Aorta (tissue), 5 donors: ENCODE data around the gene COL6A1. TPM values are rescaled to one million over a fixed set of nuclear protein-coding genes. Genes with fewer than 3 reads are reported as not detected.
"Not testable (repeated sequence)": the region's sequence is repeated elsewhere in the genome, so short reads cannot be mapped to it uniquely, and the experiment has no call there.

Source experiments
- ATAC-seq: fragments of 200-7000 bp; cut with Tn5 transposase; one replicate; pipeline ENCODE4 v1.9.1; 2022; ENCODE audit warnings: moderate library complexity; ENCODE audit not compliant: low FRiP score
- DNase-seq, 2 donors: peaks; one replicate each; pipeline ENCODE4 v3.0.0-alpha.2; 2020
- H3K27ac ChIP-seq, 2 donors: one replicate each; pipeline ENCODE4 v1.5.1; 2013; ENCODE audit warnings: low read length in 2 of 2, mild to moderate bottlenecking in 2 of 2, moderate library complexity in 2 of 2, control low read depth in 1 of 2, inconsistent platforms in 1 of 2, low read depth in 1 of 2
- H3K27me3 ChIP-seq, 2 donors: one replicate each; pipeline ENCODE4 v1.6.1; 2013; ENCODE audit warnings: control low read depth in 1 of 2, low read length in 1 of 2, mild to moderate bottlenecking in 1 of 2, moderate library complexity in 1 of 2; ENCODE audit not compliant: insufficient read depth in 2 of 2, control insufficient read depth in 1 of 2
- H3K36me3 ChIP-seq, 2 donors: one replicate each; pipeline ENCODE4 v1.6.1; 2013; ENCODE audit warnings: control low read depth in 1 of 2, low read length in 1 of 2, mild to moderate bottlenecking in 1 of 2; ENCODE audit not compliant: insufficient read depth in 2 of 2, control insufficient read depth in 1 of 2
- H3K4me1 ChIP-seq, 2 donors: one replicate each; pipeline ENCODE4 v1.6.1; 2013; ENCODE audit warnings: low read length in 2 of 2, control low read depth in 1 of 2, mild to moderate bottlenecking in 1 of 2, moderate library complexity in 1 of 2; ENCODE audit not compliant: insufficient read depth in 2 of 2, control insufficient read depth in 1 of 2
- H3K4me3 ChIP-seq, 2 donors: one replicate each; pipeline ENCODE4 v1.5.1; 2013; ENCODE audit warnings: low read length in 2 of 2, control low read depth in 1 of 2, mild to moderate bottlenecking in 1 of 2
- H3K9me3 ChIP-seq: one replicate; pipeline ENCODE4 v1.6.1; 2013; ENCODE audit warnings: mild to moderate bottlenecking, low read length; ENCODE audit not compliant: control insufficient read depth
- WGBS, 2 donors: extraction: QIAGEN DNeasy Blood & Tissue Kit; methylation state at CpG; one replicate each; pipeline ENCODE4 v1.1.7; 2013; 5-methylcytosine and 5-hydroxymethylcytosine counted together
- intact Hi-C, 2 donors: fragments of 100-400 bp; cut with DNase I; formaldehyde crosslinking; loops; one replicate each; pipeline versions ENCODE4 v1.14.2 to v1.15.0; 2022
- polyA plus RNA-seq, 2 donors: library from polyadenylated mRNA; stranded (reverse); fragments of 200-250 nt; gene quantifications; one replicate each; pipeline ENCODE4 v1.2.3, GENCODE V29; 2013
- total RNA-seq, 2 donors: library from RNA; stranded (reverse); fragmentation: NEBNext Ultra II Directional; extraction: Animal tissue kit (Norgen Biotek cat#: 25700); gene quantifications; one replicate each; pipeline ENCODE4 v1.2.1, GENCODE V29; 2021
- donor health status: healthy with polysubstance abuse.
- donor health status: Bipolar disorder and iron deficiency.
- donor health status: DM: no; HTN: no; CAD: no.
- donor health status: DM: no; HTN: no; CAD: no.
- donor health status: DM: yes; HTN: yes; CAD: no.

Gene COL6A1
- total and polyA plus RNA-seq, 4 donors: 156 to 1,773 (median 525) TPM

DNA sequence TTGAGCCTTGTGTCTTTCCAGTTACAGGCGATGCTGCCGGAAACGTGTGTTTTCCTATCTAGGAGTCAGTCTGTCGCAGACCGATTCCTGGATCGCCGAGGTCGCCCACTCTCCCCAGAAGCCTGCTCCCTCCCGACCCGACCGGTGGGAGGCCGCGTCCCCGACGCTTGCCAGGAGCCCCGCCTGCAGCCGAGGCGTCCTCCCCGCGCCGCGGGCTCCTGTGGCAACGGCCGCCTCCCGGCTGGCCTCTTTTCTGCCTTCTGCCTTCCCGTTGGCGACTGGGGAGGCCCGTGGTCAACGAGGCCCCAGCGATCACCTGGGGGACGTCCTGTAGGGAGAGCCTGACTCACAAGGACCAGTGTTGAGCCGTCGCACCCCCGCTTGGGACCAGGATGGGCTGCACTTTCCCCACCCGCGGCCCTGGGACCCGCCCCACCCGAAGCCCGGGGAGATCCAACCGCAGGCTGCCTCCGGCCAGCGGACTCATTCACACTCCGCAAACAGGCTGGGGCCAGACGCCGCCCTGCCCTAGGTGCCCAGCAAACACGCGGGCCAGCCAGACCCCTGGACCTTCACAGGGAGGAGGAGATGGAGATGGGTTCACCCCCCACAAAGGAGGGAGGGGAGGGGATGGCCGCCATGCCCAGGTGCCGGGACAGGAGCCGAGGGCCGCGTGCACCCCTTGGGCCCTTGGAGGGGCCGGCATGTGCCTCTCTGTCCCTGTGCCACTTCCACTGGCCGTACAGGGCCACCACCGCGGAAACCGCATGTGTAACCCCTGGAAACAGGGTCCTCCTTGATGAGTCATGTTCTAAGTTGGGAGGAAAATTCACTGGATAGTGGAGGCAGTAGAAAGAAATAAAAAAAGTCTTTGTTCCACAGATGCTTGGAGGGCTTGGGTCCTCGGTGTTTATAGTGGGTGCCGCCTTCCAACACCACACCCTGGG, 7.2 kb upstream of the COL6A1 start:
- intact Hi-C loops: loop anchor here (5.0 kb wide), 3 partner anchors 88 to 258 kb away; partner anchors contain the start of gene LSS (in 1 of the 2)
- ATAC-seq (peak; percentile 52), DNase-seq (peak; percentile 83 to 91)
- Histone ChIP-seq H3K4me1 (no peaks in the 10 kb centered on the region), H3K27ac (peak overlapping the region; percentile 94 to 99), H3K9me3 (no peaks in the 10 kb centered on the region), H3K4me3 (peak overlapping the region; percentile 39 to 54), H3K27me3 (no peaks in the 10 kb centered on the region), H3K36me3 (no peaks in the 10 kb centered on the region)
- WGBS, 2 donors: 1% methylated on average over 55 to 59 of the region's 59 CpGs

GRCh38 chr21:45975020-45975666, 6.4 kb upstream of the COL6A1 start:
- no peaks in the 10 kb centered on the region for H3K9me3 ChIP-seq
- DNase-seq (peak; percentile 81 to 89), ATAC-seq (no peak)
- intact Hi-C loops: loop anchor here in 1 of 2 donors (5.0 kb wide), 1 partner anchor 87 kb away; no protein-coding TSS in a partner anchor
- H3K27me3 ChIP-seq: no peaks in the 10 kb centered on the region
- 21% methylated on average over 33 of the region's 33 CpGs for WGBS, 2 donors
- no peaks in the 10 kb centered on the region for H3K4me1 ChIP-seq
- peak overlapping the region; percentile 94 to 99 for H3K27ac ChIP-seq
- H3K36me3 ChIP-seq: no peaks in the 10 kb centered on the region
- no peak overlapping the region for H3K4me3 ChIP-seq

GRCh38 chr21:45975667-45976409, 5.7 kb upstream of the COL6A1 start:
- H3K9me3 ChIP-seq, H3K4me1 ChIP-seq, H3K27me3 ChIP-seq, H3K4me3 ChIP-seq, H3K27ac ChIP-seq, ATAC-seq, H3K36me3 ChIP-seq, DNase-seq: not testable (repeated sequence)
- intact Hi-C loops: loop anchor here in 1 of 2 donors (5.0 kb wide), 1 partner anchor 86 kb away; no protein-coding TSS in a partner anchor
- WGBS, 2 donors: 82 to 87% methylated on average over 8 to 13 of the region's 13 CpGs

- Histone ChIP-seq H3K27me3 (no peaks in the 10 kb centered on the region), H3K27ac (no peak overlapping the region), H3K4me3 (no peak overlapping the region), H3K9me3 (no peaks in the 10 kb centered on the region), H3K4me1 (no peaks in the 10 kb centered on the region), H3K36me3 (no peaks in the 10 kb centered on the region)
- intact Hi-C loops: loop anchor here in 1 of 2 donors (5.0 kb wide), 1 partner anchor 85 kb away; no protein-coding TSS in a partner anchor
- 79 to 85% methylated on average over 11 of the region's 11 CpGs for WGBS, 2 donors
- DNase-seq (peak in 1 of 2 donors; percentile 65), ATAC-seq (no peak)
Observed at GRCh38 chr21:45976701-45977311, 4.8 kb upstream of the COL6A1 start.

DNA sequence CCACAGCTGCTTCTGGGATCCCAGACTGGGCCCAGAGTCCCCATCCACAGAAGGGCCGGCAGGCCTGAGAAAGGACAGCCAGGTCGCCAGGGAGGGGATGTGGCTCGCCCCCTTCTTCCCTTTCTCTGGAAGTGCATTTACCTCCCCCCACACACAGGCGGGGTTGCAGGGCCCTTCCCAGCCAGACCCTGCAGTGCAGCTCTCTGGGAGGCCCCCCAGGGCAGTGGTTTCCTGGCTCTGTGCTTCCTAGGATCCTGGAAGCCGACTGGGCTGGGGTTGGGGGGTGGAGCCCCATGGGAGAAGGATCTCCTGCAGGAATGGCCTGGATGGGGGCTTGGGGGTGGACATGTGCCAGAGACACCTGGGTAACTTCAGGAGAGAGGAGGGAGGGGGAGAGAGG, 4.2 kb upstream of the COL6A1 start:
- DNase-seq: peak; percentile 66 to 77
- Histone ChIP-seq H3K4me3 (no peak overlapping the region), H3K27me3 (no peaks in the 10 kb centered on the region), H3K27ac (no peak overlapping the region), H3K36me3 (no peaks in the 10 kb centered on the region), H3K4me1 (no peaks in the 10 kb centered on the region), H3K9me3 (no peaks in the 10 kb centered on the region)
- WGBS, 2 donors: 61 to 65% methylated on average over 5 of the region's 5 CpGs
- intact Hi-C loops: loop anchor here in 1 of 2 donors (5.0 kb wide), 1 partner anchor 85 kb away; no protein-coding TSS in a partner anchor
- no peak for ATAC-seq

DNA sequence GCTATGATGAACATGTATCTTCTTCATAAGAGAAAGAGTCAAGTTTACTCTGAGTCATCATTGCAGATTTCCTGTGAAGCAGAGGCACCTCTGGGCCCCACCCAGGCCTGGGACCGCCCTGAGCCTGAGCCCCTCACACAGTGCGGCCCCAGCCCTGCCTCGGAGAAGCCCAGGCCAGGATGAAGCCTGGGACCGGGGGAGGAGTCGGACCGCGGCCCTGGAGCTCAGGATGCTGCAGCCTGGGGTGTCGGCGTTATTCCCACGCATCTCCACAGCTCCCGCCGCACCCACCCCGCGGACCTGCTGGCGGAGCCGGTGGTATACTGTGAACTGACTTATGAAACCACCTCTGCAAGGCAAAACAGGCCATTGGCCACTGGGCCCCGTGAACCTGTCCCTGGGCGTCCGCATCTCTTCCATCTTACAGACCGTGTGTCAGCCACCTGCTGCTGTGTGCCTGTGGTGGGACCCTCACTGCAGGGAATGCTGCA, 2.4 kb upstream of the COL6A1 start:
- Histone ChIP-seq H3K4me3 (no peak overlapping the region), H3K36me3 (peaks cover 0 to 2% of the 10 kb centered on the region in 2 donors), H3K9me3 (no peaks in the 10 kb centered on the region), H3K27me3 (no peaks in the 10 kb centered on the region), H3K27ac (no peak overlapping the region), H3K4me1 (no peaks in the 10 kb centered on the region)
- ATAC-seq (no peak), DNase-seq (peak; percentile 30 to 73)
- WGBS, 2 donors: 86 to 92% methylated on average over 20 of the region's 20 CpGs
- intact Hi-C loops: loop anchor here in 1 of 2 donors (5.0 kb wide), 1 partner anchor 83 kb away; no protein-coding TSS in a partner anchor

DNA sequence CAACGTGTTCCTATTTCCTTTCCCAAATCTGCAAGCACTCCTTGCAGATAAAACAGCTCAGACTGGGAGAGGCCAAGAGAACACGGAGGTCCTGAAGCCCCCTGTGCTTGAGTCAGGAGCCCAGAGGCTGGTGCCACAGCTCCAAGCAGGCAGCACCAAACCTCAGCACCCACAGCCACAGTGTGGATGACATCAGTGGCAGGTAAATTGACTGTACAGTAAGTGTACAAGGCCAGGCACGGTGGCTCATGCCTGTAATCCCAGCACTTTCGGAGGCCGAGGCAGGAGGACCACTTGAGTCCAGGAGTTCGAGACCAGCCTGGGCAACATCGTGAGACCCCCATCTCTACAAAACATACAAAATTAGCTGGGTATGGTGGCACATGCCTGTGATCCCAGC, 1.9 kb upstream of the COL6A1 start:
- WGBS, 2 donors: 90 to 92% methylated on average over 7 of the region's 7 CpGs
- H3K27me3 ChIP-seq: no peaks in the 10 kb centered on the region
- intact Hi-C loops: loop anchor here (2.0 to 5.0 kb wide), 2 partner anchors 77 to 83 kb away; no protein-coding TSS in a partner anchor
- peaks cover 0 to 4% of the 10 kb centered on the region in 2 donors for H3K36me3 ChIP-seq
- H3K9me3 ChIP-seq: no peaks in the 10 kb centered on the region
- H3K27ac ChIP-seq: no peak overlapping the region
- no peaks in the 10 kb centered on the region for H3K4me1 ChIP-seq
- H3K4me3 ChIP-seq: no peak overlapping the region
- DNase-seq (peak in 1 of 2 donors; percentile 33), ATAC-seq (no peak)
